Tibial artery (tissue), 4 donors: ENCODE data around the gene ABLIM2.

Source experiments
- DNase-seq, 2 donors: peaks; one replicate each; pipeline ENCODE4 v3.0.0-alpha.2; 2019
- H3K27ac ChIP-seq, 2 donors: fragments of 200-600 bp; sonication (generic) in 1 of 2; 1 replicate in 1 of 2; 2 replicates in 1 of 2; pipeline ENCODE4 v1.5.1; 2018 to 2019; ENCODE audit warnings: mild to moderate bottlenecking in 1 of 2
- H3K27me3 ChIP-seq, 2 donors: fragments of 200-600 bp; sonication (generic) in 1 of 2; one replicate each; pipeline versions ENCODE4 v1.5.1 to v1.6.0; 2016 to 2019
- H3K36me3 ChIP-seq, 3 donors: fragments of 200-600 bp; sonication (generic) in 2 of 3; one replicate each; pipeline ENCODE4 v1.5.1; 2016 to 2019; ENCODE audit warnings: mild to moderate bottlenecking in 2 of 3
- H3K4me1 ChIP-seq, 4 donors: fragments of 200-600 bp; sonication (generic) in 2 of 4; 1 replicate in 3 of 4; 2 replicates in 1 of 4; pipeline ENCODE4 v1.5.1; 2016 to 2019
- H3K4me3 ChIP-seq, 2 donors: fragments of 200-600 bp; sonication (generic) in 1 of 2; 1 replicate in 1 of 2; 2 replicates in 1 of 2; pipeline ENCODE4 v1.5.1; 2018 to 2019; ENCODE audit warnings: mild to moderate bottlenecking in 2 of 2
- H3K9me3 ChIP-seq, 3 donors: fragments of 200-600 bp; sonication (generic) in 1 of 3; one replicate each; pipeline ENCODE4 v1.5.1; 2016 to 2019
- intact Hi-C: fragments of 100-400 bp; cut with DNase I; formaldehyde crosslinking; loops from one replicate; pipeline ENCODE4 v1.15.0; 2023; ENCODE audit warnings: low total_unique reads
- TF ChIP-seq, protein P1 (sequence below), 2 experiments: fragments of 200-600 bp in 1 of 2; fragments of 450-650 bp in 1 of 2; IDR thresholded peaks; one replicate each; pipeline ENCODE4 v1.5.1; 2017 to 2019; ENCODE audit warnings: antibody characterized with exemption in 2 of 2, mild to moderate bottlenecking in 1 of 2, moderate library complexity in 1 of 2

ABLIM2 gene

DNA sequence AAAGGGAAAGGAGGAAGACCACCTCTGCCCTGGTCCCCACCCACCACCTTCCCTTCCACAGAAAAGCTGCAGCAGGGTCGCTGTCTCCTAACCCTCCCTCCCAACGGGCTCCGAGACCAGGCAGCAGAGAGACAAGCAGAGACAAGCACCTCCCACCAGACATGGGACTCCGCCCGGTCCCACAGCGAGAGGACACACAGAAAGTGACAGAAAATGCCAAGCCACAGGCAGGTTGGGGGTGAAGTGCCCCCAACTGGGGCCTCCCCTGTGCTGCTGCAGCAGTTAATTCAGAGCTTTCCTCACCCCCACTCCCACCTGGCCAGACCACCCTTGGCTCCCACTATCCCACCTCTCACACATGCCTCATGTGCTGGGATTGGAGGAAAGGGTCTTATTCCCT lies 154.5 kb downstream of the ABLIM2 start:
- Histone ChIP-seq H3K27ac (no peak overlapping the region), H3K4me3 (no peak overlapping the region), H3K36me3 (peaks cover 7 to 9% (median 8%) of the 10 kb centered on the region in 3 donors), H3K4me1 (no peaks in the 10 kb centered on the region), H3K27me3 (no peaks in the 10 kb centered on the region), H3K9me3 (no peaks in the 10 kb centered on the region)
- no peak for DNase-seq
- TF ChIP-seq, protein P1, sequence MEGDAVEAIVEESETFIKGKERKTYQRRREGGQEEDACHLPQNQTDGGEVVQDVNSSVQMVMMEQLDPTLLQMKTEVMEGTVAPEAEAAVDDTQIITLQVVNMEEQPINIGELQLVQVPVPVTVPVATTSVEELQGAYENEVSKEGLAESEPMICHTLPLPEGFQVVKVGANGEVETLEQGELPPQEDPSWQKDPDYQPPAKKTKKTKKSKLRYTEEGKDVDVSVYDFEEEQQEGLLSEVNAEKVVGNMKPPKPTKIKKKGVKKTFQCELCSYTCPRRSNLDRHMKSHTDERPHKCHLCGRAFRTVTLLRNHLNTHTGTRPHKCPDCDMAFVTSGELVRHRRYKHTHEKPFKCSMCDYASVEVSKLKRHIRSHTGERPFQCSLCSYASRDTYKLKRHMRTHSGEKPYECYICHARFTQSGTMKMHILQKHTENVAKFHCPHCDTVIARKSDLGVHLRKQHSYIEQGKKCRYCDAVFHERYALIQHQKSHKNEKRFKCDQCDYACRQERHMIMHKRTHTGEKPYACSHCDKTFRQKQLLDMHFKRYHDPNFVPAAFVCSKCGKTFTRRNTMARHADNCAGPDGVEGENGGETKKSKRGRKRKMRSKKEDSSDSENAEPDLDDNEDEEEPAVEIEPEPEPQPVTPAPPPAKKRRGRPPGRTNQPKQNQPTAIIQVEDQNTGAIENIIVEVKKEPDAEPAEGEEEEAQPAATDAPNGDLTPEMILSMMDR (IDR thresholded peaks at IDR 0.05) = no peak
- intact Hi-C loops = no loop called here

DNA sequence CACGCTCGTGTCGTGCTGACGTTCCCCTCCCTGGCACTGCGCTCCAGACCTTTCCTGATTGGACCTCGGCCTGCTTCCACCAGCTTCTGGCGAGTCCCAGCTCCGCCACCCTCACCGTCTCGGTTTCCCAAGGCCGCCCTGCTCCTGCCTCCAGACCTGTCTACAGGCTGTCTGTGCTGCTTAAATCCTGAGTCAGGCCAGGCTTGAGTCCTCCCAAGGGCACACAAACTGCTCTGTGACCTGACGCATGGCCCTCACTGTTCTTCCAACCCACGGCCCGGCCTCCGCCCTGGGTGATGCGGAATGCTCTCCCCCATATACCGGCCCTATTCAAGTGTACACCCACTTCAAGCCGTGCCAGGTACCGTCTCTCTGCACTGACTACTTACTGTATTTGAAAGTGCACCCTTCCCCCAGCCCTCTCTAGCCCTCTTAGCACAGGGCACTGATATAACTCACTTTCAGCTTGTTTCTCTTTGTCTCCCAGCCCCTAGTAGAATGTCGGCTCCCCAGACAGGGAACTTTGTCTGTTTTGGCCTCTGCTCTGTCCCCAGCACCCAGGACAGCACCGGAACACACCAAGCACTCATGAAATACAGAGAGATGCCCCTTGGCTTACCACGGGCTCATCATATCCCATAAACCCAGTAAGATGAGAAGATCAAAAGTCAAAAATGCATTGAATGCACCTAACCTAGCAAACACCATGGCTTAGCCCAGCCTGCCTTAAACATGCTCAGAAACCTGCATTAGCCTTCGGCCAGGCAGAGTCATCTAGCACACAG lies 155.9 kb downstream of the ABLIM2 start:
- no peaks in the 10 kb centered on the region for H3K4me1 ChIP-seq
- no peaks in the 10 kb centered on the region for H3K9me3 ChIP-seq
- intact Hi-C loops = no loop called here
- H3K27me3 ChIP-seq = no peaks in the 10 kb centered on the region
- TF ChIP-seq, protein P1 (IDR thresholded peaks at IDR 0.05) = no peak
- H3K36me3 ChIP-seq = peaks cover 5 to 9% (median 7%) of the 10 kb centered on the region in 3 donors
- no peak overlapping the region for H3K27ac ChIP-seq
- no peak for DNase-seq
- H3K4me3 ChIP-seq = no peak overlapping the region

DNA sequence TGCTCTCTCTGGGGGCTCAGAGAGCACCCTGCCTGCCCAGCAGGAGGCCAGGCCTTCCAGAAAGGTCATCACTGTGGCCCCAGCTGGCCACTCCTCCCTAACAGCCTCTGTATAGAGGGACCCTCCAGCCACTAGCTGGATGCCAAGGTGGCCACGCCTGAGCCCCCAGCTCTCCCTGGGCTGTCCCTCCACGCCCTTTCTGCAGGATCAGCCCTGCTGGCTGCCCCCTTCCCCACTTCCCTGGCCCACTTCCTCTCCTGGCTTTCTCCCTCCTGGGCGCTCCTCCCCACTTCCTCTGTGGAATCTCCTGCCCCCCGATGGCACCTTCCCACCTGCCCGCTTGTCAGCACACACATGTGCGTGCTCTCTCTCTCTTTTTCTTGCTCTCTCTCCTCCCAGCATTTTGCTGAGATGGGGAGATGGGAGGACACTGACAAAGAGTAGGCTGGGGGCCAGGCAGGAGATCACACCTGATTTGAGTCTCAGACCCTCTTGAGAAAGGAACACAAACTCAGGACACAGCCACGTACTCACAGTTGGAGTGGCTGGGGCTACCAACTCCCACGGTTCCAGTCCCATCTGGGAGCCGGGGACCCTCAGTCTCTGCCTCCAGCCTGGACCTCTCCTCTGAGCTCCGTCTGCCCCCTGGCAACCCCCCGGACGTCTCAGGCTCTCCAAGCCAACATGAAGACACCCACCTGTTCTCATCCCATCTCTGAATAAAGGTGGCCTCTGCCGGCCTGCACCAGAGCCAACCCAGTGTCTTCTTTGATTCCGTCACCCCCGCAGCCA lies 156.9 kb downstream of the ABLIM2 start:
- H3K27ac ChIP-seq = no peak overlapping the region
- TF ChIP-seq, protein P1 (IDR thresholded peaks at IDR 0.05) = no peak

DNA sequence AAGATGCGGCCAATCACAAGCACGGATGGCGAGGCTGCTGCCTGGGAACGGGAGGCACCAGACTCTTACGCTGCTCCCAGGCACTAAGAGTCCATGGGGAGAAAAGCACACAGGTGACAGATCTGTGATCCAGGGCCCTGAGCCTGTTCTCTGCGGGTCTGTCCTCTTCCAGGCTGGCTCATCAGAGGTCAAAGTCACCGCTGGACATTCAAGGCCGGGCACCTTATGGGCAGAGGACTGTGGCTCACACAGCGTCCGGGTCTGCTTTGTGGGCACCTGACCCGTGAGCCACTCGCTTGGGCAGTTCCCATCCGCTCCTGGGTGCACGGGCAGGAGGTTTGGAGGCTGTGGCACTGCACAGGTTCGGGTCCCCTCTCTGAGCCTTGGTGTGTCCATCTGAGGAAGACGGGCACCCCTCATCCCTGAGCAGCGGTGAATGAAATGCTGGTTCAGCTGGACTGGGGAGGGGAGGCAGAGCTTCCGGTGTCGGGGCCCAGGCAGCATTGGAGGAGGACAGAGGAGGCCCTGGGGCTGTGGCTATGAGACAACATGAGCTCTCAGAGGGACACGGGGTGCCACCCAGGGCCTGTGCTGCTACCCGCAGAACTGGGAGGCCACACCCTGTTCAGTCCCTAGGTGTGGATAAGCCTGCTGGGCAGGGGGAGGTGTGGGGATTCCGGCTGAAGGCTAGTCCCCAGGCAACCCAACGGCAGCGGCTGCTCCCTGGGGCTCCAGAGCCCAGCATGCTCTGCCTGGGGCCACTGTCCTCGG lies 157.7 kb downstream of the ABLIM2 start:
- H3K27me3 ChIP-seq = no peaks in the 10 kb centered on the region
- no peaks in the 10 kb centered on the region for H3K4me1 ChIP-seq
- H3K9me3 ChIP-seq = no peaks in the 10 kb centered on the region
- H3K4me3 ChIP-seq = no peak overlapping the region
- TF ChIP-seq, protein P1 (IDR thresholded peaks at IDR 0.05) = no peak
- H3K27ac ChIP-seq = no peak overlapping the region
- intact Hi-C loops = no loop called here
- DNase-seq = no peak
- peaks cover 0 to 9% (median 1%) of the 10 kb centered on the region in 3 donors for H3K36me3 ChIP-seq

More for the DNA sequence above, 156.9 kb downstream of the ABLIM2 start:
- H3K27me3 ChIP-seq = no peaks in the 10 kb centered on the region
- no peak for DNase-seq
- H3K36me3 ChIP-seq = peaks cover 0 to 9% (median 0%) of the 10 kb centered on the region in 3 donors
- H3K4me1 ChIP-seq = no peaks in the 10 kb centered on the region
- no peak overlapping the region for H3K4me3 ChIP-seq
- no peaks in the 10 kb centered on the region for H3K9me3 ChIP-seq
- intact Hi-C loops = no loop called here

DNA sequence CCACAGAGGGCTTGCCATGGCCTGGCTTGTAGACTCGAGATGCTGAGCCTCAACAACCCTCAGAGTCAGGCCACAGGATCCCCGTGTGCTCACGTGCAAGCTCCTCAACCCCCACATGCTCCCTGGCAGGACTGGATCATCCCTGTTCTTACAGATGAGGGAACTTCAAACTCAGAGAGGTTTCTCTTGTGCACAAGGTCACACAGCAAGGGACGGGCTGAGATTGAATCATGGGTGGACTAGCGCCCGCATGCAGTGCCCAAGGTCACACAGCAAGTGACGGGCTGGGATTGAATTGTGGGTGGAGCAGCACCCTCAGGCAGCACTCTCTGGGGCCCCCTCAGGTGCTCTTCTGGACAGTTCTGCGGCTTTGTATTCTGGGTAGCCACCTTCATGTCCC lies 158.4 kb downstream of the ABLIM2 start:
- Histone ChIP-seq H3K4me1 (no peaks in the 10 kb centered on the region), H3K4me3 (no peak overlapping the region), H3K27ac (no peak overlapping the region), H3K27me3 (no peaks in the 10 kb centered on the region), H3K36me3 (peaks cover 0 to 6% (median 3%) of the 10 kb centered on the region in 3 donors), H3K9me3 (no peaks in the 10 kb centered on the region)
- TF ChIP-seq, protein P1 (IDR thresholded peaks at IDR 0.05) = no peak
- DNase-seq = no peak
- intact Hi-C loops = no loop called here
